Smooth muscle cell (in vitro differentiated cells): ENCODE data around the gene FNIP2. TPM values are rescaled to one million over a fixed set of nuclear protein-coding genes. Genes with fewer than 3 reads are reported as not detected.
"Not testable (repeated sequence)": the region's sequence is repeated elsewhere in the genome, so short reads cannot be mapped to it uniquely, and the experiment has no call there.

ENCODE experiments used
- DNase-seq: peaks from one replicate; lab custom pipeline; 2025; ENCODE audit not compliant: unreplicated experiment; lab: John Stamatoyannopoulos, UW
- H2AFZ ChIP-seq: fragments of 200-600 bp; sonication (generic); 2 replicates; pipeline ENCODE4 v1.6.0; 2016; ENCODE audit warnings: antibody characterized with exemption, low read depth, mild to moderate bottlenecking
- H3F3A ChIP-seq: fragments of 200-600 bp; sonication (generic); 2 replicates; pipeline ENCODE4 v1.6.0; 2017; ENCODE audit warnings: antibody characterized with exemption, low read depth
- H3K27ac ChIP-seq: fragments of 200-600 bp; sonication (generic); 2 replicates; pipeline ENCODE4 v1.5.1; 2016; ENCODE audit warnings: low read depth, mild to moderate bottlenecking
- H3K27me3 ChIP-seq: fragments of 200-600 bp; sonication (generic); 2 replicates; pipeline ENCODE4 v1.6.1; 2016; ENCODE audit warnings: low read depth, mild to moderate bottlenecking
- H3K36me3 ChIP-seq: fragments of 200-600 bp; sonication (generic); 2 replicates; pipeline ENCODE4 v1.5.1; 2016; ENCODE audit warnings: low read depth
- H3K4me1 ChIP-seq: fragments of 200-600 bp; sonication (generic); 2 replicates; pipeline ENCODE4 v1.5.1; 2016; ENCODE audit warnings: low read depth
- H3K4me2 ChIP-seq: fragments of 200-600 bp; sonication (generic); 2 replicates; pipeline ENCODE4 v1.6.0; 2016; ENCODE audit warnings: mild to moderate bottlenecking
- H3K4me3 ChIP-seq: fragments of 200-600 bp; sonication (generic); 2 replicates; pipeline ENCODE4 v1.5.1; 2016; ENCODE audit warnings: mild to moderate bottlenecking
- H3K79me2 ChIP-seq: fragments of 200-600 bp; sonication (generic); 2 replicates; pipeline ENCODE4 v1.6.0; 2016; ENCODE audit warnings: low read depth, mild to moderate bottlenecking
- H3K9ac ChIP-seq: fragments of 200-600 bp; sonication (generic); 2 replicates; pipeline ENCODE4 v1.6.0; 2016; ENCODE audit warnings: low read depth
- H3K9me3 ChIP-seq: fragments of 200-600 bp; sonication (generic); replicated peaks from 2 replicates; pipeline ENCODE4 v1.5.1; 2016; ENCODE audit warnings: low read depth
- H4K20me1 ChIP-seq: fragments of 200-600 bp; sonication (generic); 2 replicates; pipeline ENCODE4 v1.6.0; 2016; ENCODE audit warnings: low read depth
- WGBS: methylation state at CpG from one replicate; pipeline ENCODE4 v1.1.7; 2016; ENCODE audit warnings: low lambda C conversion rate; 5-methylcytosine and 5-hydroxymethylcytosine counted together
- polyA plus RNA-seq: library from polyadenylated mRNA; unstranded; fragments of >200 nt; fragmentation: Nextera tagmentation; extraction: Ambion mirVana; gene quantifications from 2 replicates; pipeline ENCODE4 v1.2.1, GENCODE V29; 2016
- total RNA-seq: library from RNA; depleted of rRNA; stranded (reverse); fragments of >200 nt; gene quantifications from 2 replicates; pipeline ENCODE4 v1.2.3, GENCODE V29; 2014
- TF ChIP-seq, protein P1 (sequence below): fragments of 200-600 bp; sonication (generic); IDR thresholded peaks from 2 replicates; pipeline ENCODE4 v1.5.1; 2017; ENCODE audit warnings: borderline replicate concordance, mild to moderate bottlenecking, antibody characterized with exemption; ENCODE audit not compliant: insufficient read depth, poor library complexity, severe bottlenecking

FNIP2 gene
- total and polyA plus RNA-seq, 2 experiments from 2014 or later: 10.4 to 36.3 TPM

DNA sequence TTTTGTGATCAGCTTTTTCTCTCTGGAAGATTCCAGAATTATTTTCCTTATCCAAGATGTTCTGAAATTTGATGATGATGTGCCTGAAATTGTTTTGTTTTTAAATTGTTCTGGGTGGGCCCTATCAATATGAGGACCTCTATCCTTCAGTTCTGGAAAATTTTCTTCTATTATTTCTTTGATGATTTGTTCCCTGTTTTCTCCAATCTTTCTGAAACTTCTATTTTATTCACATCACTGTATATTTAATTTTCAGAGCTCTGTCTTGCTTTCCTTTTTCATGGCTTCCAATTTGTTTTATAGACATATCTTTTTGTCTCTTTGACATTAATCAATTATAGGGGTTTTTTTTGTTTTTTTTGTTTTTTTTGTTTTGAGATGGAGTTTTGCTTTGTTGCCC is 12.2 kb upstream of the FNIP2 start:
- Histone ChIP-seq H3F3A (no peaks in the 10 kb centered on the region), H4K20me1 (no peaks in the 10 kb centered on the region), H3K4me3 (no peak overlapping the region), H3K4me2 (no peak overlapping the region), H3K27me3 (no peaks in the 10 kb centered on the region), H3K79me2 (no peaks in the 10 kb centered on the region), H3K4me1 (no peaks in the 10 kb centered on the region), H2AFZ (no peak overlapping the region), H3K36me3 (no peaks in the 10 kb centered on the region), H3K27ac (no peak overlapping the region), H3K9ac (no peak overlapping the region), H3K9me3 (no peaks in the 10 kb centered on the region)
- TF ChIP-seq, protein P1, sequence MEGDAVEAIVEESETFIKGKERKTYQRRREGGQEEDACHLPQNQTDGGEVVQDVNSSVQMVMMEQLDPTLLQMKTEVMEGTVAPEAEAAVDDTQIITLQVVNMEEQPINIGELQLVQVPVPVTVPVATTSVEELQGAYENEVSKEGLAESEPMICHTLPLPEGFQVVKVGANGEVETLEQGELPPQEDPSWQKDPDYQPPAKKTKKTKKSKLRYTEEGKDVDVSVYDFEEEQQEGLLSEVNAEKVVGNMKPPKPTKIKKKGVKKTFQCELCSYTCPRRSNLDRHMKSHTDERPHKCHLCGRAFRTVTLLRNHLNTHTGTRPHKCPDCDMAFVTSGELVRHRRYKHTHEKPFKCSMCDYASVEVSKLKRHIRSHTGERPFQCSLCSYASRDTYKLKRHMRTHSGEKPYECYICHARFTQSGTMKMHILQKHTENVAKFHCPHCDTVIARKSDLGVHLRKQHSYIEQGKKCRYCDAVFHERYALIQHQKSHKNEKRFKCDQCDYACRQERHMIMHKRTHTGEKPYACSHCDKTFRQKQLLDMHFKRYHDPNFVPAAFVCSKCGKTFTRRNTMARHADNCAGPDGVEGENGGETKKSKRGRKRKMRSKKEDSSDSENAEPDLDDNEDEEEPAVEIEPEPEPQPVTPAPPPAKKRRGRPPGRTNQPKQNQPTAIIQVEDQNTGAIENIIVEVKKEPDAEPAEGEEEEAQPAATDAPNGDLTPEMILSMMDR: no peak
- no peak for DNase-seq

DNA sequence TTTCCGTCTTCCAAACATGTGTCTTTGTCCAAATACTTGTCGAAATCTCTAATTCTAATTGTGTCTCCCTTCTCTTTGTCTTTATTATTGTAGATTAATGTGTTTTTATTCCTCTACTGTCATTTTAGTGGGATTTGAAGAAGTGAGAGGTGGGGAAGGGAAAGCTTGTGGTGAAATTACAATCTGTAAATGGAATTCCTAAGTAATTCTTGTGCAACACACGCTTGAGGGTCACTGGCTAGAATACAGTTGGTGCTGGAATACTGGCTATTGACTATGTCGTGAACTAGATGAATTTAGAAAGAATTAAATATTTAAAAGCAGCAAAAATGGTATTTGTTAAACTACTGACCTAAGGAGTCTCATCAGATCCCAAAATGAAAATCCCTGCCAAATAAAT is 10.7 kb upstream of the FNIP2 start:
- H3F3A ChIP-seq: no peaks in the 10 kb centered on the region
- no peak for DNase-seq
- WGBS: 69% methylated on average over 4 of the region's 4 CpGs

DNA sequence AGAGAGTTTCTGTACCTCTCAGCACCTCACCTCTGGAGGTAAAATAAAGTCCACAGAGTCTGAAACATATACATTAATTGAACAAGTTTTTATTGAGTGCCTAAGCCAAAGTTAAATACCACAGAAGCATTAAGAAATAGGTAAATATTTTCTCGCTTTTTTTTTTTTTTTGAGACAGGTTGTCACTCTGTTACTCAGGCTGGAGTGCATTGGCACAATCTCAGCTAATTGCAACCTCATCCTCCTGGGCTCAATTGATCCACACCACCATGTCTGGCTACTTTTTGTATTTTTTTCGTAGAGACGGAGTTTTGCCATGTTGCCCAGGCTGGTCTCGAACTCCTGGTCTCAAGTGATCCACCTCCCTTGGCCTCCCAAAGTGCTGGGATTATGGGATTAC is 10.1 kb upstream of the FNIP2 start:
- WGBS: 91% methylated on average over 4 of the region's 4 CpGs
- TF ChIP-seq, protein P1: no peak
- no peaks in the 10 kb centered on the region for H3K9me3 ChIP-seq
- no peaks in the 10 kb centered on the region for H3K36me3 ChIP-seq
- H2AFZ ChIP-seq: no peak overlapping the region
- H3K4me1 ChIP-seq: no peaks in the 10 kb centered on the region
- H3K4me3 ChIP-seq: no peak overlapping the region
- no peaks in the 10 kb centered on the region for H3F3A ChIP-seq
- no peak overlapping the region for H3K9ac ChIP-seq
- H3K4me2 ChIP-seq: no peak overlapping the region
- H3K27me3 ChIP-seq: no peaks in the 10 kb centered on the region
- H3K79me2 ChIP-seq: no peaks in the 10 kb centered on the region
- H4K20me1 ChIP-seq: no peaks in the 10 kb centered on the region
- DNase-seq: no peak
- H3K27ac ChIP-seq: no peak overlapping the region

More for the DNA sequence above, 10.7 kb upstream of the FNIP2 start:
- H3K9me3 ChIP-seq: no peaks in the 10 kb centered on the region
- H3K27me3 ChIP-seq: no peaks in the 10 kb centered on the region
- no peaks in the 10 kb centered on the region for H3K4me1 ChIP-seq
- H3K4me3 ChIP-seq: no peak overlapping the region
- no peaks in the 10 kb centered on the region for H4K20me1 ChIP-seq
- H3K36me3 ChIP-seq: no peaks in the 10 kb centered on the region
- H3K9ac ChIP-seq: no peak overlapping the region
- H3K27ac ChIP-seq: no peak overlapping the region
- H3K4me2 ChIP-seq: no peak overlapping the region
- H2AFZ ChIP-seq: no peak overlapping the region
- TF ChIP-seq, protein P1: no peak
- no peaks in the 10 kb centered on the region for H3K79me2 ChIP-seq

- H3K27ac ChIP-seq, H3K27me3 ChIP-seq, H3K79me2 ChIP-seq, DNase-seq, H3K4me3 ChIP-seq, H3K36me3 ChIP-seq, H3K4me1 ChIP-seq, H2AFZ ChIP-seq, H4K20me1 ChIP-seq, H3K9me3 ChIP-seq, H3K4me2 ChIP-seq, H3F3A ChIP-seq, H3K9ac ChIP-seq: not testable (repeated sequence)
- WGBS: 98% methylated on average over 20 of the region's 20 CpGs
Measured at GRCh38 chr4:158759539-158759938, 9.3 kb upstream of the FNIP2 start.
